ENCODE measurements around the gene C4B.

DNA sequence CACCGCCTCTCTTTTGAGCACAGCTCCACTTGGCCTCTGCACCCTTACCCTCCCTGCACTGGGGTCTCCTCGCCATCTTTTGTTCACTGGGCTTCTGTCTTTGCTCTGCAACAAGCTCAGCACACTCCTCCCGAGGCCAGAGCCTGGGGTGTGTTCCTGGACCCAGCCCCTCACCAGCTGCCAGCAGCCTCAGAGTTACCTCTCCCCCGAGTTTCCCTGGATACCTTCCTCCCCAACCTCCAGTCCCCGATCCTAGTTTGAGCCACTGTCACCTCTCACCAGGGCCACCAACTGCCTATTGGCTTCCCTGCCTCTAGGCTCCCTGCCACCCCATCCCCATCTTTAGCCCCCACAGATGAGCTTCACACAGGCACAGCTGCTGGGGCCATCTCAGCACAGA is 36.0 kb downstream of the C4B start:
- TF ChIP-seq, protein P1, sequence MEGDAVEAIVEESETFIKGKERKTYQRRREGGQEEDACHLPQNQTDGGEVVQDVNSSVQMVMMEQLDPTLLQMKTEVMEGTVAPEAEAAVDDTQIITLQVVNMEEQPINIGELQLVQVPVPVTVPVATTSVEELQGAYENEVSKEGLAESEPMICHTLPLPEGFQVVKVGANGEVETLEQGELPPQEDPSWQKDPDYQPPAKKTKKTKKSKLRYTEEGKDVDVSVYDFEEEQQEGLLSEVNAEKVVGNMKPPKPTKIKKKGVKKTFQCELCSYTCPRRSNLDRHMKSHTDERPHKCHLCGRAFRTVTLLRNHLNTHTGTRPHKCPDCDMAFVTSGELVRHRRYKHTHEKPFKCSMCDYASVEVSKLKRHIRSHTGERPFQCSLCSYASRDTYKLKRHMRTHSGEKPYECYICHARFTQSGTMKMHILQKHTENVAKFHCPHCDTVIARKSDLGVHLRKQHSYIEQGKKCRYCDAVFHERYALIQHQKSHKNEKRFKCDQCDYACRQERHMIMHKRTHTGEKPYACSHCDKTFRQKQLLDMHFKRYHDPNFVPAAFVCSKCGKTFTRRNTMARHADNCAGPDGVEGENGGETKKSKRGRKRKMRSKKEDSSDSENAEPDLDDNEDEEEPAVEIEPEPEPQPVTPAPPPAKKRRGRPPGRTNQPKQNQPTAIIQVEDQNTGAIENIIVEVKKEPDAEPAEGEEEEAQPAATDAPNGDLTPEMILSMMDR (IDR thresholded peaks at IDR 0.05), result no peak
- no peak for TF ChIP-seq POLR2A (IDR thresholded peaks at IDR 0.05)

Measured in esophagus squamous epithelium (tissue), 4 donors.